ENCODE results near the gene SLC22A1. TPM values are rescaled to one million over a fixed set of nuclear protein-coding genes. Genes with fewer than 3 reads are reported as not detected.
A peak's percentile ranks its signal among the peaks of the same experiment; 100 is the strongest.

SLC22A1 gene
- total and polyA plus RNA-seq, 2 experiments from 2014 or later = 0.10 to 0.65 TPM

DNA sequence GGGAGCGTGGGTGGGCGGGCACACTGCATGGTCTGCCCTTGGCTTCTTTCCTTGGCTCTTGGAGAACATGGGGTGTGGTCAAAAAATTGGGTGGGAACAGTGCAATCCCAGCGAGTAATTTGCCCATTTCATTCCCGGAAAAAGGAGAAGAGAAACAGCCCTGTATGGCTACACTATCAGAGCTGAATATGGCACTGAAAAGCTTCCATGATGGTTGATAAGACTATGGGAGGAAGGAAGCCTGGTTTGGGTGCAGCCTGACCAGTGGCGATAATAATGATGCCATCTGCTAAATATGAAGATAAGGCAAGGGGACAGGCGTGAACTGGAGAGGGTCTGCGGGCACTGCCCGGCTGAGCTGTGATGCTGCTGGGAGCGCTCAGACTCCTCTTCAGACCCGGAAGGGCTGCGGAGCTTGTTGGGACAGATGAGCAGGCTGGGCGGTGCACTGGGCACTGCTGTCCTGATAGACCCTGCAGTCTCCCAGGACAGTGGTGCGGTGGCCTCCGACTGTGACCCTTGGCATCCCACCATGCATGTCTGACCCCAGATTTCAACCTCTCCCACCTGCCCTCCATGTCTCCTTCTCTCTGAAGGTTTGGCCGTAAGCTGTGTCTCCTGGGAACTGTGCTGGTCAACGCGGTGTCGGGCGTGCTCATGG is 10.2 kb downstream of the SLC22A1 start:
- ATAC-seq (no peak), DNase-seq (ENCODE audit: low spot score) (no peak)
- Mint-ChIP-seq H3K9me3 (no peaks in the 10 kb centered on the region; the same call in 2 of the 3 replicates), H3K4me3 (no peak overlapping the region; the same call in 2 of the 3 replicates), H3K36me3 (ENCODE audit: low read depth) (no peaks in the 10 kb centered on the region; the same call in 2 of the 3 replicates), H3K4me1 (peaks cover 29% of the 10 kb centered on the region), H3K27ac (no peak overlapping the region), H3K27me3 (ENCODE audit: insufficient read depth, low read depth, poor library complexity) (peaks cover 14% of the 10 kb centered on the region)
- H3K9me2 ChIP-seq (ENCODE audit: insufficient read depth) = no peaks in the 10 kb centered on the region
- no peaks in the 10 kb centered on the region for H3K27me3 ChIP-seq (ENCODE audit: insufficient read depth)
- H4K20me1 ChIP-seq (replicated peaks; ENCODE audit: insufficient read depth) = no peaks in the 10 kb centered on the region
- peaks cover 16% of the 10 kb centered on the region for H3K4me1 ChIP-seq (ENCODE audit: insufficient read depth)
- no peak overlapping the region for H3K27ac ChIP-seq (ENCODE audit: low read depth)
- no peaks in the 10 kb centered on the region for H3K79me2 ChIP-seq (replicated peaks; ENCODE audit: insufficient read depth)
- no peak for TF ChIP-seq POLR2AphosphoS5 (IDR thresholded peaks at IDR 0.05; ENCODE audit: low read depth)
- TF ChIP-seq NANOG (IDR thresholded peaks at IDR 0.05; ENCODE audit: borderline replicate concordance) = no peak
- H3K36me3 ChIP-seq (ENCODE audit: insufficient read depth) = no peaks in the 10 kb centered on the region
- no peak overlapping the region for H2AFZ ChIP-seq
- H3F3A ChIP-seq (replicated peaks; ENCODE audit: low read depth) = no peaks in the 10 kb centered on the region
- H3K4me3 ChIP-seq = no peak overlapping the region
- peak overlapping the region; percentile 2 for H3K4me2 ChIP-seq

DNA sequence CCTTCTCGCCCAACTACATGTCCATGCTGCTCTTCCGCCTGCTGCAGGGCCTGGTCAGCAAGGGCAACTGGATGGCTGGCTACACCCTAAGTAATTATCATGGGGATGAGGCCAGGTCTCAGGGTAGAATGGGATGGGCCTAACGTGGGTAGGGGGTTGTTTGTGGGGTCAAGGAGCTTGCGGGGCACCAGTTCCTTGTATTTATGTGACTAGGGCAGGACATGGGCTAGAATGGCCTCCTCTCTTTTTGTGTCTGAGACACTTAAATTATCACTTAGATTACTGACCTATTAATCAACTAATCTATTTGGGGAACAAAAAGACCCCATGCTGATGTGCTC is 10.7 kb downstream of the SLC22A1 start:
- Histone ChIP-seq H3K79me2 (replicated peaks; ENCODE audit: insufficient read depth) (no peaks in the 10 kb centered on the region), H3K4me2 (peak overlapping the region; percentile 2), H3K27me3 (ENCODE audit: insufficient read depth) (no peaks in the 10 kb centered on the region), H4K20me1 (replicated peaks; ENCODE audit: insufficient read depth) (no peaks in the 10 kb centered on the region), H3F3A (replicated peaks; ENCODE audit: low read depth) (no peaks in the 10 kb centered on the region), H3K4me3 (no peak overlapping the region), H2AFZ (no peak overlapping the region), H3K27ac (ENCODE audit: low read depth) (no peak overlapping the region), H3K36me3 (ENCODE audit: insufficient read depth) (no peaks in the 10 kb centered on the region), H3K9me2 (ENCODE audit: insufficient read depth) (no peaks in the 10 kb centered on the region), H3K4me1 (ENCODE audit: insufficient read depth) (peaks cover 16% of the 10 kb centered on the region)
- no peak overlapping the region for H3K27ac Mint-ChIP-seq
- DNase-seq (ENCODE audit: low spot score) (no peak), ATAC-seq (peak; percentile 33)
- peaks cover 14% of the 10 kb centered on the region for H3K27me3 Mint-ChIP-seq (ENCODE audit: insufficient read depth, low read depth, poor library complexity)
- no peaks in the 10 kb centered on the region; the same call in 2 of the 3 replicates for H3K9me3 Mint-ChIP-seq
- peak overlapping the region; percentile 3; the same call in 2 of the 3 replicates for H3K4me3 Mint-ChIP-seq
- TF ChIP-seq ZNF331 (CRISPR knock-in tag; IDR thresholded peaks at IDR 0.05; ENCODE audit: low read depth) (no peak), NANOG (IDR thresholded peaks at IDR 0.05; ENCODE audit: borderline replicate concordance) (peak; percentile 26; the same call in 1 of the 2 replicates)
- H3K36me3 Mint-ChIP-seq (ENCODE audit: low read depth) = no peaks in the 10 kb centered on the region; the same call in 2 of the 3 replicates
- H3K4me1 Mint-ChIP-seq = peaks cover 30% of the 10 kb centered on the region

DNA sequence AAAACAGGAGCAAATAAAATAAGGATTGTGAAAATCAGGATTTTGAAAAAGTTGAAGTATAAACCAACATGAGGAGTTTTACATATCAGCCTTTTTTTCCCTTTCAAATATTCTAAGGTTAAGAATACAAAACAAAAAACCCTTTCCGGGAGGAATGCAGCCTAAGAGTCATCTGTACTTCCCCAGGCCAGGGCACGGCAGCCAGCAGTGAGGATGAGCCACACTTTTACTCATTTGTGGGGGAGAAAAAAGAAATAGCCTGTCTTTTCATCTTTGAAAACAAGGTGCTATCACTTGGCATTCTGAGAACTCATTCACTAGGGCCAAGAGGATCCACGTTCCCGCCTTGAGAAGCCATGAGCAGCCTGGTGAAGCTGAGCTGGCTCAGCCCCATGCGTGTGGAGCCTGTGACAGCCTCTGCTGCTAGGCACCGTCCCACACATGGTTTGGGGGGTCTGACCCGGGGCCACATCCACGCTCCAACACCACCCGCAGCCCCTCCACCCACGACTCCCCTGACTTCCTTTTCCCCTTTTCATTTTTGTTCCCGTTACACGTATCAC is 11.2 kb downstream of the SLC22A1 start:
- H3F3A ChIP-seq (replicated peaks; ENCODE audit: low read depth) = no peaks in the 10 kb centered on the region
- ATAC-seq = peak; percentile 45
- no peak for TF ChIP-seq ZNF114 (CRISPR knock-in tag; IDR thresholded peaks at IDR 0.05)
- TF ChIP-seq, protein P1, sequence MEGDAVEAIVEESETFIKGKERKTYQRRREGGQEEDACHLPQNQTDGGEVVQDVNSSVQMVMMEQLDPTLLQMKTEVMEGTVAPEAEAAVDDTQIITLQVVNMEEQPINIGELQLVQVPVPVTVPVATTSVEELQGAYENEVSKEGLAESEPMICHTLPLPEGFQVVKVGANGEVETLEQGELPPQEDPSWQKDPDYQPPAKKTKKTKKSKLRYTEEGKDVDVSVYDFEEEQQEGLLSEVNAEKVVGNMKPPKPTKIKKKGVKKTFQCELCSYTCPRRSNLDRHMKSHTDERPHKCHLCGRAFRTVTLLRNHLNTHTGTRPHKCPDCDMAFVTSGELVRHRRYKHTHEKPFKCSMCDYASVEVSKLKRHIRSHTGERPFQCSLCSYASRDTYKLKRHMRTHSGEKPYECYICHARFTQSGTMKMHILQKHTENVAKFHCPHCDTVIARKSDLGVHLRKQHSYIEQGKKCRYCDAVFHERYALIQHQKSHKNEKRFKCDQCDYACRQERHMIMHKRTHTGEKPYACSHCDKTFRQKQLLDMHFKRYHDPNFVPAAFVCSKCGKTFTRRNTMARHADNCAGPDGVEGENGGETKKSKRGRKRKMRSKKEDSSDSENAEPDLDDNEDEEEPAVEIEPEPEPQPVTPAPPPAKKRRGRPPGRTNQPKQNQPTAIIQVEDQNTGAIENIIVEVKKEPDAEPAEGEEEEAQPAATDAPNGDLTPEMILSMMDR (conservative IDR thresholded peaks at IDR 0.05; ENCODE audit: low read depth in 2 of 2) = no peak
- no peak for TF ChIP-seq NANOG (IDR thresholded peaks at IDR 0.05; ENCODE audit: borderline replicate concordance)
- TF ChIP-seq EZH2phosphoT487 (IDR thresholded peaks at IDR 0.05; ENCODE audit: unreplicated experiment) = no peak
- TF ChIP-seq JUNB (IDR thresholded peaks at IDR 0.05; ENCODE audit: unreplicated experiment) = no peak
- no peak for TF ChIP-seq ZNF331 (CRISPR knock-in tag; IDR thresholded peaks at IDR 0.05; ENCODE audit: low read depth)
- TF ChIP-seq, protein P2, sequence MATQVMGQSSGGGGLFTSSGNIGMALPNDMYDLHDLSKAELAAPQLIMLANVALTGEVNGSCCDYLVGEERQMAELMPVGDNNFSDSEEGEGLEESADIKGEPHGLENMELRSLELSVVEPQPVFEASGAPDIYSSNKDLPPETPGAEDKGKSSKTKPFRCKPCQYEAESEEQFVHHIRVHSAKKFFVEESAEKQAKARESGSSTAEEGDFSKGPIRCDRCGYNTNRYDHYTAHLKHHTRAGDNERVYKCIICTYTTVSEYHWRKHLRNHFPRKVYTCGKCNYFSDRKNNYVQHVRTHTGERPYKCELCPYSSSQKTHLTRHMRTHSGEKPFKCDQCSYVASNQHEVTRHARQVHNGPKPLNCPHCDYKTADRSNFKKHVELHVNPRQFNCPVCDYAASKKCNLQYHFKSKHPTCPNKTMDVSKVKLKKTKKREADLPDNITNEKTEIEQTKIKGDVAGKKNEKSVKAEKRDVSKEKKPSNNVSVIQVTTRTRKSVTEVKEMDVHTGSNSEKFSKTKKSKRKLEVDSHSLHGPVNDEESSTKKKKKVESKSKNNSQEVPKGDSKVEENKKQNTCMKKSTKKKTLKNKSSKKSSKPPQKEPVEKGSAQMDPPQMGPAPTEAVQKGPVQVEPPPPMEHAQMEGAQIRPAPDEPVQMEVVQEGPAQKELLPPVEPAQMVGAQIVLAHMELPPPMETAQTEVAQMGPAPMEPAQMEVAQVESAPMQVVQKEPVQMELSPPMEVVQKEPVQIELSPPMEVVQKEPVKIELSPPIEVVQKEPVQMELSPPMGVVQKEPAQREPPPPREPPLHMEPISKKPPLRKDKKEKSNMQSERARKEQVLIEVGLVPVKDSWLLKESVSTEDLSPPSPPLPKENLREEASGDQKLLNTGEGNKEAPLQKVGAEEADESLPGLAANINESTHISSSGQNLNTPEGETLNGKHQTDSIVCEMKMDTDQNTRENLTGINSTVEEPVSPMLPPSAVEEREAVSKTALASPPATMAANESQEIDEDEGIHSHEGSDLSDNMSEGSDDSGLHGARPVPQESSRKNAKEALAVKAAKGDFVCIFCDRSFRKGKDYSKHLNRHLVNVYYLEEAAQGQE (IDR thresholded peaks at IDR 0.05; ENCODE audit: unreplicated experiment) = no peak
- no peak for TF ChIP-seq CREB1 (CRISPR knock-in tag; IDR thresholded peaks at IDR 0.05; ENCODE audit: low read depth)
- no peak for TF ChIP-seq EZH2 (IDR thresholded peaks at IDR 0.05; ENCODE audit: low read depth, unreplicated experiment)

More for the DNA sequence above, 11.2 kb downstream of the SLC22A1 start:
- Histone ChIP-seq H3K4me1 (ENCODE audit: insufficient read depth) (peaks cover 16% of the 10 kb centered on the region), H3K9me2 (ENCODE audit: insufficient read depth) (no peaks in the 10 kb centered on the region), H3K27ac (ENCODE audit: low read depth) (no peak overlapping the region), H3K4me3 (no peak overlapping the region), H3K36me3 (ENCODE audit: insufficient read depth) (no peaks in the 10 kb centered on the region), H3K27me3 (ENCODE audit: insufficient read depth) (no peaks in the 10 kb centered on the region), H4K20me1 (replicated peaks; ENCODE audit: insufficient read depth) (no peaks in the 10 kb centered on the region), H3K4me2 (peak overlapping the region; percentile 2), H2AFZ (0 out of 2 replicates have a peak overlapping the region, but pooled peaks have one; percentile 87), H3K79me2 (replicated peaks; ENCODE audit: insufficient read depth) (no peaks in the 10 kb centered on the region)
- peaks cover 14% of the 10 kb centered on the region for H3K27me3 Mint-ChIP-seq (ENCODE audit: insufficient read depth, low read depth, poor library complexity)
- H3K9me3 Mint-ChIP-seq = no peaks in the 10 kb centered on the region; the same call in 2 of the 3 replicates
- H3K4me3 Mint-ChIP-seq = peak overlapping the region; percentile 3; the same call in 1 of the 3 replicates
- H3K36me3 Mint-ChIP-seq (ENCODE audit: low read depth) = no peaks in the 10 kb centered on the region; the same call in 2 of the 3 replicates
- no peak overlapping the region for H3K27ac Mint-ChIP-seq
- no peak for DNase-seq (ENCODE audit: low spot score)
- H3K4me1 Mint-ChIP-seq = peaks cover 35% of the 10 kb centered on the region

Measured in GM23338 (cell line).